HG02798 (cell line): ENCODE data around the gene AP2A2.
A peak's percentile ranks its signal among the peaks of the same experiment; 100 is the strongest.

ENCODE experiments used
- ATAC-seq: cut with Tn5 transposase; IDR thresholded peaks from one replicate; pipeline ENCODE4 v1.9.1; 2021; ENCODE audit warnings: mild to moderate bottlenecking; ENCODE audit not compliant: unreplicated experiment, poor library complexity

The AP2A2 gene

DNA sequence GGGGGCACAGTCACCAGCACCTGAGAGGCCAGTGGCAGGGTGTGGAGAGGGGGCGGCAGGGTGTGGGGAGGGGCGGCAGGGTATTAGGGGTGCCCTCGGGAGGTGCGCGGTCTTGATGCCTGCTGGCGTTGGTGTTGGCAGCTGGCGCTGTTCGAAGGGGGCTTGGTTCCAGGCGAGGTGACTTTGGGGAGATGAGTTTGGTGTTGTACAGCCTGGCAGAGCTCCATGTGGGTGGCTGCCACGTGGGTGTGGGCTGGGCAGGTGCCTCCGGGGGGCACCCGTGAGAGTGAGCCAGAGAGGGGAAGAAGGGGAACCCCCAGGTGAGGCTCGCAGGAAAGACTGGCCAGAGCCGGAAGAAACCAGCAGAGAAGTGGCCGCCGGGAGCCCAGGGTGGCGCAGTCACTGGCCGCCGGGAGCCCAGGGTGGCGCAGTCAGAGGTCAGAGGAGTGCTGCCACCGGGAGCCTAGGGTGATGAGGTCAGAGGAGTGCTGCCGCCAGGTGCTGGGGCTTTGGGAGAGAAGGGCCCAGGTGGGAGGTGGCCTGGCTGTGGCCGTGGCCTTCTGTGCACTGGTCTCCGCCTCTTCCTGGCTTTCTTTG lies 66.1 kb downstream of the AP2A2 start:
- no peak for ATAC-seq

DNA sequence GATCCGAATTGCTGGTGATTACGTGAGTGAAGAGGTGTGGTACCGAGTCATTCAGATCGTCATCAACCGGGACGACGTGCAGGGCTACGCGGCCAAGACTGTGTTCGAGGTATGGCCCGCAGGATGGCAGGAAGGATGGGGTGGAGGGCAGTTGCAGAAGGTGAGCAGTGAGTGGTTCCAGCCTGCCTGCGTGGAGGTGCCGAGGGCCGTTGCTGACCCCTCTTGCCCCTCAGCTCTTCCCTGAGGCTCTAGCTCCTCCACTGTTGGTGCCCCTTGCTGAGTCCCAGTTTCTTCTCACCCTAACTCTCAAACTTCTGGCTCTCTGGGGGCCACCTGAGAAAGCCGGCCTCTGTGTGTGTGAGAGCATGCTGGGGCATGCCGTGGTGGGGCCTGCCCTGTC lies 66.9 kb downstream of the AP2A2 start:
- no peak for ATAC-seq

GRCh38 chr11:993632-994167 lies 68.0 kb downstream of the AP2A2 start:
- no peak for ATAC-seq

DNA sequence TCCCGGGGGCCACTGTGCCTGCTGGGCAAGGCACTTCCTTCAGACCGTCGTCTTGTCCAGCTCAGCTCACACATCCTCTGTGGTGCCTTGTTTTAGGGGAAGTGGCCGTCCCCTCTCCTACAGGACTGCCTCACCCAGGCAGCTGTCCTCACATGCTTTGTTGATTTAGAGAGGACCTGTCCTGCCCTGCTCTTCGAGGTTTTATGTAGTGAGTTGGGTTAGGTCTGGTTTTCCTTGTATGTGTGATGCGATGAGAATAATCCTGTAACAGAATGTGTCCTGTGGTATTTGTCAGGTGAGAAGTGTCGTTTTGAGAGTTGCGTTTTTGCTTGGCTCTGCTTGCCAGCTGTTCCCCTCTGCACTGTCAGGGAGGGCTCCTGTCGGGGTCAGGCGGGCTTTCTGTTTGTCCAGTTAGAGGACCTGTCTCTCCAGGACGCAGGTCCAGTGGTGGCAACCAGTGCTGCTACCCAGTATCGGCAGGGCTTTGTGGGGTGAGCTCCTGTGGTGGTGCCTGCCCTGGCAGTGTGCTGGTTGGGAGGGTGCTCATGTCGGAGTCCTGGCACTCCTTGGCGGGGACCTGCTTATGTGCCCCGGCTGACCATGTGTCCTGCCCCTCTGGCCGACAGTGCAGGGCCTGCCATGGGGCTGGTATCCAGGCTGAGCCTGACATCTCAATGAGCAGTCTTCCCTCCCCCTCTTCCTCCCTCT lies 69.5 kb downstream of the AP2A2 start:
- ATAC-seq = no peak

DNA sequence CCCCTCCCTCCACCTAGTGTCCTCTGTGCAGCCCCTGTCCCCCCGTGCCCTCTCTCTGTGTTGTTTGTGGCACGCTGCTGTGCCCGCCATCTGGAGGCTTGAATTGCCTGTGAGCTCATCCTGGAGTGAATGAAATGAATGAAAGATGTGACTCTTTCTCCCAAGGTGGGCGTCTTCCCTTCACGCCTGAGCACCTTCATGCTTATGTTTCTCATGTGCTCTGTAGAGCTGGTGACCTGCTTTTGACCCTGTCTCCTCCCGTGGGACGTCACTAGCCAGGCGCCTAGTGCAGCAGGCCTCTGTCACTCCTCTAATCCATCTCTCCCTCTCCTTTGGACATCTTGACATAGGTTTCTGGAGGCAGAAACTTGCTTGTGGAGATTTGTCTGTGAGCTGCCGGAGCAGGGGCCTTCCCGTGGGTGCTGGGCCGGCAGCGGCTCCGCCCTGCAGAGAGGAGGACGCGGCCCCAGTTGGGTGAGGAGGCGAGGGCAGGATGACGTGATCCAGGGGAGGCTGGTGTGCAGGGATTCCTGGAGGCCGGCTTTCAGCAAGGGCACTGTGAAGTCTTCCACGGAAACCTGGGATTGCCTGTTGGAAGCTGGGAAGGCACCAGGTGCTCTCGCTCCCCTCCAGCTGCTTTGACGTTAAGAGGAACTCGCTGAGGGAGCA lies 70.2 kb downstream of the AP2A2 start:
- peak; percentile 54 for ATAC-seq

- ATAC-seq = peak; percentile 52
These were observed 71.0 kb downstream of the AP2A2 start for GRCh38 chr11:996681-997080.

DNA sequence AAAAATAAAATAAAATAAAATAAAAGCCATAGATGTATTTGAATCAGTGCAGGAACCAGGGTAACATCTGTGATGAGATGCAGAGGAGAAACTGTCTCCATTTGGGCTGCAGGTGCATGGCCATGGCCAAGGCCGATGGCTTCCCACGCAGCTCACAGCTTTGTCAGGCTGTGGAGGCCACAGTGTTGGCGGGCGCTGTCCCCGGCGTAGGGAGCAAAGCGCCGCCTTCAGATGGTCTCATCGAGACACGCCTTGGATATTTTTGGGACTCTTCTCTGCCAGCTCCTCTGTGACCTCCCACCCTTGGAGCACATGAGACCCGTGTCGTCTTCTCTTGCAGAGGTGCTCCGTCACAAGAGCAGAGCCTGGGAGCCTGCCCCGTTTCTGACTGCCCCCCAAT lies 72.2 kb downstream of the AP2A2 start:
- no peak for ATAC-seq

DNA sequence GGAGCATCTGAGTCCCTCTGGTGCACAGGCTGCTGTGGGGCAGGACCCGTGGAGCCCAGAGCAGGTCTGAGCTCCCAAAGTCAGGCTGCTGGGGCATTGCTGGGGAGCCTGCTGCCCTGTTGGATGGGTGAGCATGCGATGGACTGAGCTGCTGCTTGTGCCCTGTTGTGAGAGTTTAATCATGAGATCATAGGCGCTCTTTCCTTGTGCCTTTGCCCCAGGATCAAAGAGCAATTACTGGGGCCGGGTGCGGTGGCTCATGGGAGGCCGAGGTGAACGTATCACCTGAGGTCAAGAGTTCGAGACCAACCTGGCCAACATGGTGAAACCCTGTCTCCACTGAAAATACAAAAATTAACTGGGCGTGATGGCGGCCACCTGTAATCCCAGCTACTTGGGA lies 73.3 kb downstream of the AP2A2 start:
- ATAC-seq = no peak

- no peak for ATAC-seq
These were observed 74.9 kb downstream of the AP2A2 start for GRCh38 chr11:1000357-1001278.

- ATAC-seq = no peak
These were observed 76.1 kb downstream of the AP2A2 start for GRCh38 chr11:1001617-1002405.

- ATAC-seq = no peak
These were observed 76.8 kb downstream of the AP2A2 start for GRCh38 chr11:1002406-1002984.

DNA sequence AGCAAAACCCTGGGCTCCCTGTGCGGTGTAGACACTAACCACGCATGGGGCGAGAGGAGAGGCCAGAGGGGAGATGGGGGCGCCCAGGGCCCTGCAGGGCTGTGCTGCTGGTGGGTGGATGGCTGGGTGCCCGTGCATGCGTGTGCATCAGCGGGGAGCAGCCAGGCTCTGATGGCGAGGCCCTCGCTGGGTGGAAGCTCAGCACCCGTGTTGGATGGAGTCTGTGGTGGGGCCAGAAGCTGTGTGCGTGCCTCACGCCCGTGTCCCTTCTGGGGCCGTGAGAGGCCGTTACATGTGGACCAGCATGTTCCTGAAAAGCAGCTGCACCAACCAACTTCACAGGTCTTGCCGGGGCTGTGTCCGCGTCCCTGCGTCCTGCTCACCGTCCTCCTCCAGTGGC lies 77.5 kb downstream of the AP2A2 start:
- ATAC-seq = no peak

- ATAC-seq = no peak
These were observed 80.3 kb downstream of the AP2A2 start for GRCh38 chr11:1005928-1006327.

DNA sequence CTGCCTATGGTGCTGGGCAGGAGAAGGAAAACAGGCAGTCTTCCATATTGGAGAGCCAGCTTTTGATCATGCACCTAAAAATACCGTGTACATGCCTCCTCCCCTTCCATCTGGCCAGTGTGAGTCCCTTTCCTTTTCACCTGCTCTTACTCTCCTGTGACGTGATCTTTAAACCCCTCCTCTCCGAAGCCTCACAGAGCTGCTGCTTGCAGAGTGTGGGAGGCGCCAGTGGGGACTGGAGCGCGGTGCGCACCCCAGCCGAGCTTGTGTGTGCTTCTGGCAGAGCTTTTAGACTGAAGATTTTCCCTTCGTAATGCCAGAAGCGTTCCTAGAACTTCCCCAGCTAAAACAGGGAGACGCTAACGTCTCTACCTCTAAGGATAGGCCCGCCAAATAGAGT lies 81.1 kb downstream of the AP2A2 start:
- ATAC-seq = no peak

DNA sequence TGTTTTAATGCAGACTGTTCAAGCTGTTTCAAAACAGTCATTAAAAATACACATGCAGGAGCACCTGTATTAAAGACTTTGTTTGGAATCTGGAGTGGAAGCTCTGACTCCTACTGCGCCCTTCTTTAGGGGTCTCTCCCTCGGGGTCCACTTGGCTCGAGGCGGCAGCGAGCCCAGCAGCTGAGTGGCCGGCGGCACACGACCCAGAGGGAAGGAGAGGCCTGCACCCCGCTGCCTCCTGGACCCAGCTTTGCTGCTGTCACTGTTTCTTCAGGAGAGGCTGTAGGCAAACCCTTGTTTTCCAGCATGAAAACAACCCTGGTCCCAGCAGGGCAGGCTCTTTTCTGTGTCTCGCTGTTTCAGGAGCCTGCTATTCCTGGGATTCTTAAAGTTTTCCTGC lies 81.6 kb downstream of the AP2A2 start:
- ATAC-seq = no peak

- no peak for ATAC-seq
These were observed 82.5 kb downstream of the AP2A2 start for GRCh38 chr11:1008001-1008802.

DNA sequence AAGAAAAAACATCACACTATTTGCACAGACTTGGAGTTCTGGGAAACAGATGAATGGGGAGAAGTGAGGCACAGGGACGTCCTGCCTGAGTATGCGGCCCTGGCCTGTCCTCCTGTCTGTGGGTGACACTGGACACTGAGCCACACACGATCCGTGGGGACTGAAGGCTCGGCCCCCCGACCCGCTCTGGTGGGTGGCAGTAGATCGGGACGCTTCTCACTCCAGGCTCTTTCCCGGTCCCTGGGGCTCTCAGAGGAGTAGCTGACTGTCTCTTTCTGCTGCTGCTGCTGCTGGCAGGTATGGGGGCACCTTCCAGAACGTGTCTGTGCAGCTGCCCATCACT lies 83.1 kb downstream of the AP2A2 start:
- no peak for ATAC-seq

- no peak for ATAC-seq
These were observed 83.7 kb downstream of the AP2A2 start for GRCh38 chr11:1009371-1009770.

DNA sequence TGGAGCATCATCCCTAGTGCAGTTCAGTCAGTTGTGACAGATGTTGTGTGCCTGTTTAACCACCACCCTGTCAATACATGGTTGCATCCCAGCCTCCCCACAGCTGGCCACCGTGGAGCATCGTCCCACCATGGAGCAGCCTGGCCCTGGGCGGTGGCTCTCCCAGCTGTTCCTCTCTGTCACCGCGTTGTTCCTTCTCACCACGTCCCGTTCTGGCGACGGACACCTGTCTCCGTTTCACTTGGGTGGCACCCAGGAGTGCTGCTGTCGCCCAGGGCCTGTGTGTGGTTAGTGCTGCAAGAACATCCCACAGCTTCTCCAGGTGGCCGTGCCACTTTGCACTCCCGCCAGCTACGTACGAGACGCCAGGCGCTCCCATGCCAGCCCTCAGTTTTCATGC lies 84.3 kb downstream of the AP2A2 start:
- ATAC-seq = no peak
